PC-3 (cell line): ENCODE measurements around the gene LMO3. TPM values are rescaled to one million over a fixed set of nuclear protein-coding genes. Genes with fewer than 3 reads are reported as not detected.

ENCODE experiments used
- ATAC-seq: fragments of 200-7000 bp; cut with Tn5 transposase; 2 replicates; pipeline ENCODE4 v1.9.1; 2020; ENCODE audit warnings: mild to moderate bottlenecking, moderate library complexity
- BruUV-seq: library from RNA; stranded (reverse); fragments of 400-500 nt; replicated peaks from 2 replicates; lab custom pipeline; 2021; lab: Mats Ljungman, UMichigan
- CTCF ChIA-PET: fragments of 300-600 bp; sonication (Branson Sonifier 250); formaldehyde crosslinking; loops from one replicate; lab custom pipeline; 2022; ENCODE audit warnings: antibody characterized with exemption; lab: Charles Lee
- POLR2A ChIA-PET: fragments of 300-600 bp; sonication (Branson Sonifier 250); formaldehyde crosslinking; loops from one replicate; lab custom pipeline; 2022; ENCODE audit warnings: antibody characterized with exemption; ENCODE audit not compliant: unreplicated experiment; lab: Charles Lee
- DNase-seq: peaks from one replicate; pipeline ENCODE4 v3.0.0-alpha.2; 2015
- H2AFZ ChIP-seq: fragments of 300-600 bp; sonication (generic); 2 replicates; pipeline ENCODE4 v1.6.0; 2016; ENCODE audit warnings: antibody characterized with exemption, low read length
- H3F3A ChIP-seq: fragments of 300-600 bp; sonication (generic); one replicate; pipeline ENCODE4 v1.6.0; 2017; ENCODE audit warnings: antibody characterized with exemption, low read length, control low read depth, mild to moderate bottlenecking; ENCODE audit not compliant: unreplicated experiment
- H3K27ac ChIP-seq: fragments of 300-600 bp; sonication (generic); 2 replicates; pipeline ENCODE4 v1.5.1; 2016; ENCODE audit warnings: mild to moderate bottlenecking, low read length
- H3K27me3 ChIP-seq: fragments of 300-600 bp; sonication (generic); 2 replicates; pipeline ENCODE4 v1.6.1; 2016; ENCODE audit warnings: low read length, mixed read lengths
- H3K36me3 ChIP-seq: fragments of 300-600 bp; sonication (generic); 2 replicates; pipeline ENCODE4 v1.6.1; 2016; ENCODE audit warnings: low read depth, mixed run types, low read length, mixed read lengths
- H3K4me1 ChIP-seq: fragments of 300-600 bp; sonication (generic); 2 replicates; pipeline ENCODE4 v1.5.1; 2016; ENCODE audit warnings: low read length; ENCODE audit not compliant: insufficient read depth
- H3K4me2 ChIP-seq: fragments of 300-600 bp; sonication (generic); 2 replicates; pipeline ENCODE4 v1.6.0; 2016; ENCODE audit warnings: low read length
- H3K4me3 ChIP-seq: fragments of 300-600 bp; sonication (generic); 2 replicates; pipeline ENCODE4 v1.5.1; 2016; ENCODE audit warnings: mild to moderate bottlenecking, low read length, mixed read lengths
- H3K79me2 ChIP-seq: fragments of 300-600 bp; sonication (generic); 2 replicates; pipeline ENCODE4 v1.6.1; 2017; ENCODE audit warnings: low read length, mixed read lengths
- H3K9ac ChIP-seq: fragments of 300-600 bp; sonication (generic); 2 replicates; pipeline ENCODE4 v1.6.0; 2016; ENCODE audit warnings: mild to moderate bottlenecking, low read length
- H3K9me2 ChIP-seq: fragments of 300-600 bp; sonication (generic); replicated peaks from 2 replicates; pipeline ENCODE4 v1.6.1; 2016; ENCODE audit warnings: mixed run types, low read length, mixed read lengths
- H3K9me3 ChIP-seq: fragments of 300-600 bp; sonication (generic); 2 replicates; pipeline ENCODE4 v1.6.1; 2016; ENCODE audit warnings: low read length, mixed read lengths
- H4K20me1 ChIP-seq: fragments of 300-600 bp; sonication (generic); 2 replicates; pipeline ENCODE4 v1.6.1; 2016; ENCODE audit warnings: low read length, mixed read lengths
- CTCF ChIP-seq: fragments of 300-600 bp; sonication (generic); conservative IDR thresholded peaks from 2 replicates; pipeline ENCODE4 v1.5.1; 2017; ENCODE audit warnings: antibody characterized with exemption, low read depth, mild to moderate bottlenecking, low read length
- EZH2 ChIP-seq: fragments of 300-600 bp; sonication (generic); IDR thresholded peaks from one replicate; pipeline ENCODE4 v1.6.1; 2017; ENCODE audit warnings: antibody characterized with exemption, mild to moderate bottlenecking, low read length; ENCODE audit not compliant: unreplicated experiment
- EZH2phosphoT487 ChIP-seq: fragments of 300-600 bp; sonication (generic); IDR thresholded peaks from 2 replicates; pipeline ENCODE4 v1.6.1; 2018; ENCODE audit warnings: mild to moderate bottlenecking, antibody characterized with exemption, low read length, borderline replicate concordance
- intact Hi-C: fragments of 100-400 bp; cut with micrococcal nuclease; formaldehyde crosslinking; loops from 2 replicates; pipeline ENCODE4 v1.9.0; 2023
- total RNA-seq: library from RNA; depleted of rRNA; stranded (reverse); fragments of >200 nt; gene quantifications from 2 replicates; pipeline ENCODE4 v1.2.3, GENCODE V29; 2014

LMO3 gene
- total RNA-seq, 1 experiment from 2014 or later: 2.3 TPM

- Histone ChIP-seq H3K36me3 (no peaks in the 10 kb centered on the region), H4K20me1 (no peaks in the 10 kb centered on the region), H3K4me2 (no peak overlapping the region), H3K27me3 (no peaks in the 10 kb centered on the region), H2AFZ (no peak overlapping the region), H3K27ac (no peak overlapping the region), H3K4me3 (no peak overlapping the region), H3K79me2 (no peaks in the 10 kb centered on the region), H3F3A (no peaks in the 10 kb centered on the region), H3K9me2 (no peaks in the 10 kb centered on the region), H3K9me3 (no peaks in the 10 kb centered on the region), H3K9ac (no peak overlapping the region), H3K4me1 (no peaks in the 10 kb centered on the region)
- TF ChIP-seq CTCF (no peak), EZH2phosphoT487 (no peak), EZH2 (no peak)
- no peak for ATAC-seq
- no peak for DNase-seq
- ChIA-PET POLR2A (no interaction called here), CTCF (no interaction called here)
- BruUV-seq: no TSS peak
- intact Hi-C loops: no loop called here
These were observed 12.3 kb upstream of the LMO3 start for GRCh38 chr12:16618256-16618655.

GRCh38 chr12:16613199-16613598, 7.2 kb upstream of the LMO3 start:
- no peak for ATAC-seq

More at GRCh38 chr12:16613199-16613598, 7.2 kb upstream of the LMO3 start:
- peaks cover 8% of the 10 kb centered on the region; the same call in 1 of the 2 replicates for H3K4me1 ChIP-seq
- H2AFZ ChIP-seq: no peak overlapping the region
- no peaks in the 10 kb centered on the region for H3K79me2 ChIP-seq
- ChIA-PET POLR2A (no interaction called here), CTCF (interaction anchor here (0.6 kb wide), 1 partner anchor 403 kb away, joined by 3 read pairs; no protein-coding TSS in a partner anchor)
- H3F3A ChIP-seq: no peaks in the 10 kb centered on the region
- no peaks in the 10 kb centered on the region for H4K20me1 ChIP-seq
- no peak overlapping the region for H3K4me2 ChIP-seq
- H3K9ac ChIP-seq: no peak overlapping the region
- no TSS peak for BruUV-seq
- H3K4me3 ChIP-seq: no peak overlapping the region
- no peaks in the 10 kb centered on the region for H3K9me2 ChIP-seq
- TF ChIP-seq EZH2 (no peak), EZH2phosphoT487 (no peak), CTCF (no peak)
- H3K27me3 ChIP-seq: no peaks in the 10 kb centered on the region
- intact Hi-C loops: no loop called here
- no peak overlapping the region for H3K27ac ChIP-seq
- H3K9me3 ChIP-seq: no peaks in the 10 kb centered on the region
- no peak for DNase-seq
- no peaks in the 10 kb centered on the region for H3K36me3 ChIP-seq
